ENCODE data around the gene SH3YL1.

The SH3YL1 gene

GRCh38 chr2:187825-188224, 76.0 kb downstream of the SH3YL1 start:
- H3K4me3 ChIP-seq (ENCODE audit: insufficient read depth, low read length, poor library complexity, severe bottlenecking) = no peak overlapping the region
- H2AFZ ChIP-seq (ENCODE audit: low read depth, low read length, severe bottlenecking) = no peak overlapping the region
- H3K9ac ChIP-seq (ENCODE audit: low read length) = no peak overlapping the region
- TF ChIP-seq CTCF (IDR thresholded peaks at IDR 0.05; ENCODE audit: insufficient read depth, low read length, poor library complexity, severe bottlenecking) (no peak), EZH2phosphoT487 (conservative IDR thresholded peaks at IDR 0.05; ENCODE audit: low read length) (no peak)
- 0 out of 2 replicates have a peak, but pooled peaks cover 3% of the 10 kb centered on the region for H3K36me3 ChIP-seq (ENCODE audit: low read length)
- H3K27me3 ChIP-seq (ENCODE audit: low read length) = no peaks in the 10 kb centered on the region
- H3F3A ChIP-seq (ENCODE audit: insufficient read depth) = no peaks in the 10 kb centered on the region
- H3K9me2 ChIP-seq (replicated peaks; ENCODE audit: insufficient read depth, low read length) = no peaks in the 10 kb centered on the region
- no peak overlapping the region for H3K4me2 ChIP-seq (ENCODE audit: low read depth, low read length, poor library complexity, severe bottlenecking)
- H3K9me3 ChIP-seq (ENCODE audit: insufficient read depth, low read length) = peaks cover 10% of the 10 kb centered on the region; the same call in 1 of the 2 replicates
- H4K20me1 ChIP-seq (ENCODE audit: low read depth, low read length) = no peaks in the 10 kb centered on the region
- H3K79me2 ChIP-seq (ENCODE audit: insufficient read depth, low read length) = no peaks in the 10 kb centered on the region
- no peak overlapping the region for H3K27ac ChIP-seq (ENCODE audit: low read depth, low read length)

- no peaks in the 10 kb centered on the region for H4K20me1 ChIP-seq (ENCODE audit: low read depth, low read length)
- H3K9me2 ChIP-seq (replicated peaks; ENCODE audit: insufficient read depth, low read length) = no peaks in the 10 kb centered on the region
Observed at GRCh38 chr2:185221-185620, 78.6 kb downstream of the SH3YL1 start.

DNA sequence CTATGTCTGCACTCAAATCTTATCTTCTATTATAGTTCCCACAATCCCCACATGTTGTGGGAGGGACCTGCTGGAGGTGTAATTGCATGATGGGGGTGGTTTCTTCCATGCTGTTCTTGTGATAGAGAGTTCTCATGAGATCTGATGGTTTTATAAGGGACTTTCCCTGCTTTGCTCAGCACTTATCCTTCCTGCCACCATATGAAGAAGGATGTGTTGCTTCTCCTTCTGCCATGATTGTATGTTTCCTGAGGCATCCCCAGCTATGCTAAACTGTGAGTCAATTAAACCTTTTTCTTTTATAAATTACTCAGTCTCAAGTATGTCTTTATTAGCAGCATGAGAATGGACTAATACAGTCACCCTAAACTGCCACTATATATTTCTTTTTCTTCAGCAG, 79.1 kb downstream of the SH3YL1 start:
- H3K4me3 ChIP-seq (ENCODE audit: insufficient read depth, low read length, poor library complexity, severe bottlenecking) = no peak overlapping the region
- no peak overlapping the region for H3K9ac ChIP-seq (ENCODE audit: low read length)
- 0 out of 2 replicates have a peak, but pooled peaks cover 3% of the 10 kb centered on the region for H3K36me3 ChIP-seq (ENCODE audit: low read length)
- H3F3A ChIP-seq (ENCODE audit: insufficient read depth) = no peaks in the 10 kb centered on the region
- H3K4me2 ChIP-seq (ENCODE audit: low read depth, low read length, poor library complexity, severe bottlenecking) = no peak overlapping the region
- no peaks in the 10 kb centered on the region for H3K9me2 ChIP-seq (replicated peaks; ENCODE audit: insufficient read depth, low read length)
- no peak overlapping the region for H3K27ac ChIP-seq (ENCODE audit: low read depth, low read length)
- no peaks in the 10 kb centered on the region for H3K27me3 ChIP-seq (ENCODE audit: low read length)
- H3K79me2 ChIP-seq (ENCODE audit: insufficient read depth, low read length) = no peaks in the 10 kb centered on the region
- peaks cover 14% of the 10 kb centered on the region; the same call in 1 of the 2 replicates for H3K9me3 ChIP-seq (ENCODE audit: insufficient read depth, low read length)
- H4K20me1 ChIP-seq (ENCODE audit: low read depth, low read length) = no peaks in the 10 kb centered on the region
- no peak overlapping the region for H2AFZ ChIP-seq (ENCODE audit: low read depth, low read length, severe bottlenecking)
- TF ChIP-seq EZH2phosphoT487 (conservative IDR thresholded peaks at IDR 0.05; ENCODE audit: low read length) (no peak), CTCF (IDR thresholded peaks at IDR 0.05; ENCODE audit: insufficient read depth, low read length, poor library complexity, severe bottlenecking) (no peak)

More at GRCh38 chr2:185221-185620, 78.6 kb downstream of the SH3YL1 start:
- Histone ChIP-seq H3F3A (ENCODE audit: insufficient read depth) (no peaks in the 10 kb centered on the region), H2AFZ (ENCODE audit: low read depth, low read length, severe bottlenecking) (no peak overlapping the region), H3K27ac (ENCODE audit: low read depth, low read length) (no peak overlapping the region), H3K9ac (ENCODE audit: low read length) (no peak overlapping the region), H3K27me3 (ENCODE audit: low read length) (no peaks in the 10 kb centered on the region), H3K79me2 (ENCODE audit: insufficient read depth, low read length) (no peaks in the 10 kb centered on the region), H3K4me3 (ENCODE audit: insufficient read depth, low read length, poor library complexity, severe bottlenecking) (no peak overlapping the region), H3K36me3 (ENCODE audit: low read length) (0 out of 2 replicates have a peak, but pooled peaks cover 3% of the 10 kb centered on the region), H3K9me3 (ENCODE audit: insufficient read depth, low read length) (peaks cover 14% of the 10 kb centered on the region; the same call in 1 of the 2 replicates), H3K4me2 (ENCODE audit: low read depth, low read length, poor library complexity, severe bottlenecking) (no peak overlapping the region)
- TF ChIP-seq EZH2phosphoT487 (conservative IDR thresholded peaks at IDR 0.05; ENCODE audit: low read length) = no peak

DNA sequence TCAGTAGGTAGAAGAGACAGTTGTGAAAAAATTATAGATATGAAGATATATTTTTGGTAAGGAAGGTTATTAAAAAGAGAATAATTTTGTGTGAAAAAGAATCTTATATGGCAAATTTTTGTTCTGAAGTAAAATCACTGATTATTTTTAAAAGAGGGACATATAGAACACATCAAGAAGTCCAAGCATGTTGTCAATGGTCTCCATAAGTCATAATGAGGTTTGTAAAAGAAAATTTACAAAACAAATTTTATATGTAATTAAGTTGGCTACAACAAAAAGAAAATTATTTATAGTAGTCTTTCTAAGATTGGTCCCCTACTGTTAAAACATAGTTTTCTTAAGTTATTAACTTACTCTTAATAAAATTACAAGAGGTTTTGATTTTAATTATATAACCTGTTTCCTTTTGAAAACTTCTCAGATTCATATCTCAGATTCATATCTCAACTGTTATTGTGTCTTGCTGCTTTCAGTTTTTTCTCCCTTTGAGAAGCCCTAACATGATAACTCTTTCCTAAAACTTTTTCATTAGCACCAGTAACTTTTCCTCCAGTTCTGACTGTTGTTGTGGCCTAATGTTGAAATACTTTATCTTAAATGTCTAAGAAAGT, 81.2 kb downstream of the SH3YL1 start:
- H3K9me3 ChIP-seq (ENCODE audit: insufficient read depth, low read length) = peaks cover 11% of the 10 kb centered on the region; the same call in 1 of the 2 replicates
- no peak overlapping the region for H3K27ac ChIP-seq (ENCODE audit: low read depth, low read length)
- H3K9ac ChIP-seq (ENCODE audit: low read length) = no peak overlapping the region
- no peak overlapping the region for H2AFZ ChIP-seq (ENCODE audit: low read depth, low read length, severe bottlenecking)
- TF ChIP-seq EZH2phosphoT487 (conservative IDR thresholded peaks at IDR 0.05; ENCODE audit: low read length) (no peak), CTCF (IDR thresholded peaks at IDR 0.05; ENCODE audit: insufficient read depth, low read length, poor library complexity, severe bottlenecking) (no peak)
- H4K20me1 ChIP-seq (ENCODE audit: low read depth, low read length) = no peaks in the 10 kb centered on the region
- no peaks in the 10 kb centered on the region for H3K9me2 ChIP-seq (replicated peaks; ENCODE audit: insufficient read depth, low read length)
- no peaks in the 10 kb centered on the region for H3K27me3 ChIP-seq (ENCODE audit: low read length)
- no peak overlapping the region for H3K4me3 ChIP-seq (ENCODE audit: insufficient read depth, low read length, poor library complexity, severe bottlenecking)
- H3K36me3 ChIP-seq (ENCODE audit: low read length) = no peaks in the 10 kb centered on the region
- no peaks in the 10 kb centered on the region for H3K79me2 ChIP-seq (ENCODE audit: insufficient read depth, low read length)
- no peak overlapping the region for H3K4me2 ChIP-seq (ENCODE audit: low read depth, low read length, poor library complexity, severe bottlenecking)
- H3F3A ChIP-seq (ENCODE audit: insufficient read depth) = no peaks in the 10 kb centered on the region

Measured in SU-DHL-6 (cell line).